ENCODE results near the gene MAP7. TPM values are rescaled to one million over a fixed set of nuclear protein-coding genes. Genes with fewer than 3 reads are reported as not detected.

Gene MAP7
- total RNA-seq, 2 donors from 2014 or later = 5.1 to 6.9 TPM

- Histone ChIP-seq H3K27me3 (replicated peaks; ENCODE audit: insufficient read depth) (no peaks in the 10 kb centered on the region), H3K36me3 (no peaks in the 10 kb centered on the region), H3K9me3 (no peaks in the 10 kb centered on the region), H3K4me1 (ENCODE audit: control insufficient read depth in 1 of 2, low read depth in 2 of 2) (no peaks in the 10 kb centered on the region), H3K4me3 (no peak overlapping the region), H3K27ac (no peak overlapping the region)
- ATAC-seq (ENCODE audit: insufficient number of reproducible peaks, low FRiP score, low read depth) = no peak
- no peak for DNase-seq (ENCODE audit: low spot score)
- no peak for TF ChIP-seq CTCF (IDR thresholded peaks at IDR 0.05)
These were observed 86.1 kb downstream of the MAP7 start for GRCh38 chr6:136464148-136464547.

- DNase-seq (ENCODE audit: low spot score) (no peak), ATAC-seq (ENCODE audit: insufficient number of reproducible peaks, low FRiP score, low read depth) (no peak)
- Histone ChIP-seq H3K27me3 (replicated peaks; ENCODE audit: insufficient read depth) (no peaks in the 10 kb centered on the region), H3K4me1 (ENCODE audit: control insufficient read depth in 1 of 2, low read depth in 2 of 2) (no peaks in the 10 kb centered on the region), H3K36me3 (no peaks in the 10 kb centered on the region), H3K4me3 (no peak overlapping the region), H3K27ac (no peak overlapping the region), H3K9me3 (no peaks in the 10 kb centered on the region)
- TF ChIP-seq CTCF (IDR thresholded peaks at IDR 0.05) = no peak
These were observed 86.5 kb downstream of the MAP7 start for GRCh38 chr6:136463743-136464142.

- TF ChIP-seq CTCF (IDR thresholded peaks at IDR 0.05) = no peak
- H3K4me1 ChIP-seq (ENCODE audit: control insufficient read depth in 1 of 2, low read depth in 2 of 2) = no peaks in the 10 kb centered on the region
- H3K4me3 ChIP-seq = no peak overlapping the region
- ATAC-seq (ENCODE audit: insufficient number of reproducible peaks, low FRiP score, low read depth) (no peak), DNase-seq (ENCODE audit: low spot score) (no peak)
- no peaks in the 10 kb centered on the region for H3K27me3 ChIP-seq (replicated peaks; ENCODE audit: insufficient read depth)
- H3K36me3 ChIP-seq = no peaks in the 10 kb centered on the region
- H3K27ac ChIP-seq = no peak overlapping the region
- peaks cover 13% of the 10 kb centered on the region for H3K9me3 ChIP-seq
These were observed 103.5 kb downstream of the MAP7 start for GRCh38 chr6:136446579-136447187.

- DNase-seq (ENCODE audit: low spot score) (no peak), ATAC-seq (ENCODE audit: insufficient number of reproducible peaks, low FRiP score, low read depth) (no peak)
- H3K4me3 ChIP-seq = no peak overlapping the region
- no peak for TF ChIP-seq CTCF (IDR thresholded peaks at IDR 0.05)
- no peak overlapping the region for H3K27ac ChIP-seq
- H3K36me3 ChIP-seq = no peaks in the 10 kb centered on the region
- H3K9me3 ChIP-seq = peaks cover 7% of the 10 kb centered on the region
- no peaks in the 10 kb centered on the region for H3K27me3 ChIP-seq (replicated peaks; ENCODE audit: insufficient read depth)
- no peaks in the 10 kb centered on the region for H3K4me1 ChIP-seq (ENCODE audit: control insufficient read depth in 1 of 2, low read depth in 2 of 2)
These were observed 104.1 kb downstream of the MAP7 start for GRCh38 chr6:136446145-136446544.

DNA sequence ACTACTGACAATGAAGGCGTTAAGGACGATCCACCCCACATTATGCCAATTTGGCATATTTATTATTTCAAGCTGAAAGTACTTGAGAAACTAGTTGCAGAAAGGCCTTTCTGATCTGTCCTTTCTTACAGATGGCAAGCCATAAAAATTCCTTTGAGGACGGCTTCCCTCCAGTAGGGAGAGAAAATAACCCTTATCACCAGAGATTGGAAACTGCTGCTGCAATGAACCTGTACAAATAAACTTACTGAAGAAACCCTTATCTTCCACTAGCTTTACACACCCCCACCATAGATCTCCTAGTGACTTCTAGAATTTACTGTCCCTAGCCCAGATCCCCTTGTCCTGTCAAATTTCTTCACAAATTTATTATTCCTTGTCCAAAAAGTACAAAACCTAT is 105.2 kb downstream of the MAP7 start:
- Histone ChIP-seq H3K4me3 (no peak overlapping the region), H3K9me3 (no peaks in the 10 kb centered on the region), H3K27ac (no peak overlapping the region), H3K4me1 (ENCODE audit: control insufficient read depth in 1 of 2, low read depth in 2 of 2) (no peaks in the 10 kb centered on the region), H3K27me3 (replicated peaks; ENCODE audit: insufficient read depth) (no peaks in the 10 kb centered on the region), H3K36me3 (no peaks in the 10 kb centered on the region)
- TF ChIP-seq CTCF (IDR thresholded peaks at IDR 0.05) = no peak
- ATAC-seq (ENCODE audit: insufficient number of reproducible peaks, low FRiP score, low read depth) (no peak), DNase-seq (ENCODE audit: low spot score) (no peak)

Data from thoracic aorta (tissue), 2 donors.